Skeletal muscle satellite cell (primary cell): ENCODE results near the gene SERINC5.

Source experiments
- H3K27me3 ChIP-seq: 2 replicates; pipeline ENCODE4 v1.7.0; 2013; ENCODE audit warnings: low read length; ENCODE audit not compliant: control insufficient read depth, insufficient read depth
- H3K36me3 ChIP-seq: 2 replicates; pipeline ENCODE4 v1.7.0; 2013; ENCODE audit warnings: mild to moderate bottlenecking, control low read depth, low read length; ENCODE audit not compliant: insufficient read depth
- H3K4me1 ChIP-seq: 2 replicates; pipeline ENCODE4 v1.7.0; 2013; ENCODE audit warnings: low read length; ENCODE audit not compliant: control insufficient read depth, insufficient read depth
- H3K4me2 ChIP-seq: 2 replicates; pipeline ENCODE4 v1.7.0; 2013; ENCODE audit warnings: mild to moderate bottlenecking, low read length
- H3K4me3 ChIP-seq: 2 replicates; pipeline ENCODE4 v1.7.0; 2013; ENCODE audit warnings: low read length
- H3K9ac ChIP-seq: 2 replicates; pipeline ENCODE4 v1.7.0; 2013; ENCODE audit warnings: mild to moderate bottlenecking, low read depth, low read length, moderate library complexity
- H3K9me3 ChIP-seq: replicated peaks from 2 replicates; pipeline ENCODE4 v1.7.0; 2013; ENCODE audit warnings: mild to moderate bottlenecking, control low read depth, low read length

The SERINC5 gene

GRCh38 chr5:80083101-80083890 is 172.6 kb downstream of the SERINC5 start:
- Histone ChIP-seq H3K4me3 (peak overlapping the region; percentile 46), H3K4me1 (peaks cover 11% of the 10 kb centered on the region), H3K9ac (peak overlapping the region; percentile 18), H3K27me3 (peaks cover 8% of the 10 kb centered on the region), H3K36me3 (no peaks in the 10 kb centered on the region), H3K4me2 (peak overlapping the region; percentile 79), H3K9me3 (no peaks in the 10 kb centered on the region)

DNA sequence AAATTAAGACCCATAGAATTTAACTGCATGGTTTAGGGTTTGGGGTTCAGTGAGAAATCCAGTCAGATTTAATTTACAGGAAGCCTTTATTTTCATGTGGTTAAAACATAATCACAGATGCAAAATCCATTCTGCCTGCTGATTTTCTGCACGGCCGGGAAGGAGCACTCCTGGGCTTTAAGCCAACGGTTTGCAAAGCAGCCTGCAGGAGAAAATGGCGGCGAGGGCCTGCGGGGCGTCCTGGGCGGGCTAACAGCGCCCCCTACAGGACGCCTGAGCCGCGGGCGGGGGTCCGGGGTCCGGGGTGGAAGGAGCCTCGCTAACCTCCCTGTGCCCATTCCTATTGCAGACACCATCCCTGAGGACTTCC is 173.1 kb downstream of the SERINC5 start:
- Histone ChIP-seq H3K27me3 (peaks cover 6% of the 10 kb centered on the region), H3K9me3 (no peaks in the 10 kb centered on the region), H3K4me1 (peaks cover 11% of the 10 kb centered on the region), H3K9ac (peak overlapping the region; percentile 18), H3K36me3 (no peaks in the 10 kb centered on the region), H3K4me3 (peak overlapping the region; percentile 46), H3K4me2 (peak overlapping the region; percentile 79)

GRCh38 chr5:80082281-80082680 is 173.6 kb downstream of the SERINC5 start:
- peak overlapping the region; percentile 46 for H3K4me3 ChIP-seq
- peak overlapping the region; percentile 79 for H3K4me2 ChIP-seq
- no peaks in the 10 kb centered on the region for H3K36me3 ChIP-seq
- no peak overlapping the region for H3K9ac ChIP-seq
- H3K27me3 ChIP-seq, result peaks cover 5% of the 10 kb centered on the region
- no peaks in the 10 kb centered on the region for H3K9me3 ChIP-seq
- H3K4me1 ChIP-seq, result peaks cover 11% of the 10 kb centered on the region

GRCh38 chr5:80078921-80079320 is 176.9 kb downstream of the SERINC5 start:
- Histone ChIP-seq H3K4me3 (no peak overlapping the region), H3K27me3 (no peaks in the 10 kb centered on the region), H3K4me2 (no peak overlapping the region), H3K9me3 (no peaks in the 10 kb centered on the region), H3K9ac (no peak overlapping the region), H3K4me1 (peaks cover 11% of the 10 kb centered on the region), H3K36me3 (no peaks in the 10 kb centered on the region)

DNA sequence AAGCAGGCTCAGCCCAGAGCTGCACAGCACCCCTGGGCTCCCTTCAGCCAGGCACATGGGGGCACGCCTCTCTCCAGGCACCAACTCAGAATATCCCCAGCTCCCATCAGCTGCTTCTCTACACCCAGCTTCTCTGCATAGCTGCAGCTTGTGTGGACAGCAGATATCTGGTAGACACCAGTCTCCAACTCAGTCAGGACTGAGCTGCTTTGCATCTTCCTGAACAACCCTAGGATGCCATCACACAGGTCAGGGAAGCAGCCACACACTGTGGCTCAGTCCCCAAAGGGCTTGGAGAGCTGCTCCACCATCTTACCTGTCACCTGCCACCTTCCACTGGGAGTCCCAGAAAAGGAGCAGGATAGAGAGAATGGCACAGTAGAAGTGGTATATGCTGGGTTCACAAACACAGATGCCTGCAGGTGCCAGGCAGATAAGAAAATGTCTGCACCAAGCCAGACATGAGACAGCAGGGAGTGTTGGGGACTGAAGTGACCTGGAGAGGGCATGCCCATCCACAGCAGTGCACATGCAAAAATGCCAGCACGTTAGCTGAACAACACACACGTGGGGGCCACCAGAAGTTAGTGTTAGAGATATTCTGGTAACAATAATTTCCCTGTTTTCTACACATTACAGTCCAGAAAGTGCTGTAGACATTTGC is 178.7 kb downstream of the SERINC5 start:
- H3K4me1 ChIP-seq, result peaks cover 5% of the 10 kb centered on the region
- H3K4me3 ChIP-seq, result no peak overlapping the region
- H3K36me3 ChIP-seq, result no peaks in the 10 kb centered on the region
- no peak overlapping the region for H3K9ac ChIP-seq
- no peak overlapping the region for H3K4me2 ChIP-seq
- H3K27me3 ChIP-seq, result no peaks in the 10 kb centered on the region
- no peaks in the 10 kb centered on the region for H3K9me3 ChIP-seq

GRCh38 chr5:80076131-80077050 is 179.5 kb downstream of the SERINC5 start:
- H3K9me3 ChIP-seq, result no peaks in the 10 kb centered on the region
- peaks cover 5% of the 10 kb centered on the region for H3K4me1 ChIP-seq
- no peak overlapping the region for H3K4me3 ChIP-seq
- H3K27me3 ChIP-seq, result no peaks in the 10 kb centered on the region
- no peak overlapping the region for H3K9ac ChIP-seq
- no peaks in the 10 kb centered on the region for H3K36me3 ChIP-seq
- no peak overlapping the region for H3K4me2 ChIP-seq

- Histone ChIP-seq H3K27me3 (no peaks in the 10 kb centered on the region), H3K4me1 (peaks cover 5% of the 10 kb centered on the region), H3K9me3 (no peaks in the 10 kb centered on the region), H3K4me3 (no peak overlapping the region), H3K36me3 (no peaks in the 10 kb centered on the region), H3K9ac (no peak overlapping the region), H3K4me2 (no peak overlapping the region)
These were observed 183.5 kb downstream of the SERINC5 start for GRCh38 chr5:80072103-80073073.

DNA sequence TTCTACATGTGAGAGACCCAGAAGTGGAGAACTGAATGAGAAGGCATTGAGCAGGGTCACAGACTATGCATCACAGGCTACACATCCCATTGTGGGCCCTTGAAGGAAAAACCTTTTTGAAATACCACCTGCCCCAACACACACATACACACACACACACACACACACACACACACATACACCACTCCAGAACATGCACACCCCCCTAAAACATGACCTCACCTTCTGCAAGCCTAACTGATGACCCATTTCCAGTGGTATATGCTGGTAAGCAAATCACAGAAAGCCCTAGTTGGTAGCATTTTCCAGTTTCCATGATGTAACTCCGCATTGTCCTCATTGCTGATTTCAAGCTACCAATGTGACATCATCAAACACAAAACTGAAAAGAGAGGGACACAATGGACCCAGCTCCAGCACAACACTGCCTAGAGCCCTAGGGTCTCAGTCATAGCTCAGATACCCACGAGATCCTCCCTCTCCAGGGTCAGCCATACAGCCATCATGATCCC is 184.3 kb downstream of the SERINC5 start:
- H3K36me3 ChIP-seq, result no peaks in the 10 kb centered on the region
- peaks cover 5% of the 10 kb centered on the region for H3K4me1 ChIP-seq
- no peak overlapping the region for H3K9ac ChIP-seq
- no peaks in the 10 kb centered on the region for H3K9me3 ChIP-seq
- no peak overlapping the region for H3K4me3 ChIP-seq
- no peaks in the 10 kb centered on the region for H3K27me3 ChIP-seq
- no peak overlapping the region for H3K4me2 ChIP-seq

DNA sequence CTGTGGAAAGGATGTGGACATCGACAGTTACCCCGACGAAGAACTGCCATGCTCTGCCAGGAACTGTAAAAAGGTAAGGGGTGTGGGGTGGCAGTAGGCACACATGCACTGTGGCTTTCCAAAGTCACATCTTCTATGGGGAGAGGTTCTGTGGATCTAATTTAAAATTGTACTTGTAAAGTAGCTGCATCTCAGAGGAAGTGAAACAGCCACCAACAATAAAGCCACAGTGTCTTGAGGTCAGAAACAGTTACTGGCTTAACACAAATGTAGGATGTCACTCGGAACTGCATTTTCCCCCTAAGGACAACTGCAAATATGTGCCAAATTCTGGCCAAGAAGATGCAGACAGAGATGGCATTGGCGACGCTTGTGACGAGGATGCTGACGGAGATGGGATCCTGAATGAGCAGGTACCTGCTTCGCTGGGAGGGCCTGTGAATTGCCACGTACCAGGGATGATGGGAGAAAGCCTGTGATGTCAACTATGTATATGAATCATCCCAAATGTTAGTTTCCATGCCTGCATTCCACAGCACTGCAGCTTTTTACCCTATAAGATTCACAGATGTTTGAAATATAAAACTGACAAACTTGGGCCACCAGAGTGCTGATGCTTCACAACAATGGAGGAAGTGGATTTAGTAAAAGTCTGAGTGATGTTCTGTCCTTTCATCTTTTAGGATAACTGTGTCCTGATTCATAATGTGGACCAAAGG is 185.4 kb downstream of the SERINC5 start:
- H3K9ac ChIP-seq, result no peak overlapping the region
- H3K4me3 ChIP-seq, result no peak overlapping the region
- no peaks in the 10 kb centered on the region for H3K36me3 ChIP-seq
- H3K27me3 ChIP-seq, result no peaks in the 10 kb centered on the region
- no peaks in the 10 kb centered on the region for H3K9me3 ChIP-seq
- no peak overlapping the region for H3K4me2 ChIP-seq
- peaks cover 5% of the 10 kb centered on the region for H3K4me1 ChIP-seq

DNA sequence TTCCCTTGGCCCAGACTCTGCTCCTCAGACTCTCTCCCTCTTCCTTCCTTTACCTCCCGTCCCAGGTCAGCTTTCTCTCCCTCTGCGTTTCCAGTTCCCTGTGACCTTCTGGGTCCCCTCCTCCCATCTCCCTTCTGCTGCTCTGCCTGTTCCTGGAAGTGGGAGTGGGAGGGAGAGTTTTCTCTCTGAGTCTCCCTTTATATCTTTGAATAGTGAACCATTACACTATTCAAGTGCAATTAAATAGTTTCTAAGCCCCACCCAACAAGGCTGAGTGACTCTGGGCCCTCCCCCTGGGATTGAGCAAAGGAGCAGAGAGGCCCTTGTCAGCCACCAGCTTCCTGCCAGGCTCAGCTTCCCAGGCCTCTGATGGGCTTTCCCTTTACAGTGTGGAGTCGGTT is 185.9 kb downstream of the SERINC5 start:
- Histone ChIP-seq H3K9me3 (no peaks in the 10 kb centered on the region), H3K4me1 (peaks cover 5% of the 10 kb centered on the region), H3K27me3 (no peaks in the 10 kb centered on the region), H3K9ac (no peak overlapping the region), H3K4me2 (no peak overlapping the region), H3K36me3 (no peaks in the 10 kb centered on the region), H3K4me3 (no peak overlapping the region)
